ENCODE results near the gene F12.
"Not testable (repeated sequence)": the region's sequence is repeated elsewhere in the genome, so short reads cannot be mapped to it uniquely, and the experiment has no call there.

The F12 gene

DNA sequence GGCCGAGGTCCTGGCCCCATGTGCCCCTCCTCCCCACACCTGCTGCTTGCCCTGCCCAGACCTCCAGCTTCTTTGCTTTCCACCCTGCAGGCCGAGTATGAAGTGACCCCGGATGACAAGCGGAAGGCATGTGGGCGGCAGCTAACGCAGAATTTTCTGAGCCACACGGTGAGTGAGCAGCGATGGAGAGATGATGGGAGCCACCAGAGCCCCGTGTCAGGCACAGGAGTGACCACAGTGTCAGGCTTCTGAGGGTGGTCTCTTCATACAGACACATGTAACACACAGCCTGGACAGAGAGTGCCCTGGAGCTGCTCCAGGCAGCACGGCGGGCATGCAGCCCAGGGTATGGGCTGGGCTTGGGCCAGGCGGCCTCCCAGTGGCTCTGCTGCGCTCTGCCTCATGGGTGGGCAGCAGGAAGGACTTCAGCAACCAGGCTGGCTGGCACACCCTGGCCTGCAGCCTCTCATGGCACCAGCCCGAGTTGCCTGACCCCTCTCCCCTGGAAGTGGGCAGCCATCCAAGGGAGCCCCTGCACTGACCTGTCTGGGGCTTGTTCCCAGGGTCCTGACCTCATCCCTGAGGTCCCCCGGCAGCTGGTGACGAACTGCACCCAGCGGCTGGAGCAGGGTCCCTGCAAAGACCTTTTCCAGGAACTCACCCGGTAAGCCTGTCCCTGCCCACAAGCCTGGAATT, 22.9 kb upstream of the F12 start:
- DNase-seq (ENCODE audit: low spot score) = no peak

DNA sequence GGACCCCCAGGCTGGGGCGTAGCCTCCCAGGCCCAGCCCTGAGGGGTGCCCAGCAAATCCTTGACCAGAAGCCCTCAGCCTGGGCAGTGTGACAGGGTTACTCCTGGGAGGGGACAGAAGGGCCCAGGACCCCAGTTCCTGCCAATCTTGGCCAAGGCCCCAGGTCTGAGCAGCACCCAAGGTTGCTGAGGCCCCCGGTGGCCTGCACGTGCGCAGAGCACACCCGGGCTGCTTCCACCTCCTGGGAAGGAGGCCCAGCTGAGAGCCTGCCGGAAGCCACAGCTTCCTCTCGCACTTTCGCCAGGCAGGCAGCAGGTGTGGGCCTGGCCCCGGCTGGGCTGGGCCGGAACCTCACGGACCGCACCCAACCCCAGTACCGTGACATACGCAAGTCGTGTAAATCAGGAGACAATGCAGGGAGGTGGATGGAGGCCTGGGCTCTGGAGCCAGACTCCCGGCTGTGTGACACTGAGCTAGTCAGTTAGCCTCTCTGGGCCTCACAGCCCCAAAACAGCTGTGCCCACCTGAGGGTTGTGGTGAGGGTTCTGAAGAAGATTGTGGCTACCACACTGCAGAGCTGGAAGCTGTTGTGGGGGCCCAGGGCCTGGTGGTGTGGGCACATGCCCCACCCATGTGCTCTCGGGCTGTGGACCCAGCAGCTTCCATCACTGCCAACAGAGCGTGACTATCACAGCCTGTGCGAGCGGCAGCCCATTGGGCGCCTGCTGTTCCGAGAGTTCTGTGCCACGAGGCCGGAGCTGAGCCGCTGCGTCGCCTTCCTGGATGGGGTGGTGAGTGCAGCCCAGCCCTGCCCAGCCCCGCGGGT, 22.2 kb upstream of the F12 start:
- no peak for DNase-seq (ENCODE audit: low spot score)

DNA sequence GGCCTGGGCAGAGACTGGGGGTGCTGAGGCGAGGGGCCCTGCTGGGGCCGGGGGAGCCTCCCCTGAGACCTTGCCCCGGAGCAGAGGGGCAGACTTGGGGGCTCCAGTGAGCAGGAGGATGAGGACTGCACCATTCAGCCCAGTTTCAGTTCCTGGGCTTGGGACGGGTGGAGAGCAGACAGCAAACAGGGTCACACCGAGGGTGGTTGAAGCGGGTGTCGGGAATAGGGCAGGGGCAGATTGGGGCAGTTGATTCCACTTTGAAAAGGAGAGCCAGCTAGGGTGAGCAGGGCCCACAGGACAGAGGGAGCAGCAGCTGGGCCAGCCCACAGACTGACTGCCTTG, 21.6 kb upstream of the F12 start:
- no peak for DNase-seq (ENCODE audit: low spot score)

DNA sequence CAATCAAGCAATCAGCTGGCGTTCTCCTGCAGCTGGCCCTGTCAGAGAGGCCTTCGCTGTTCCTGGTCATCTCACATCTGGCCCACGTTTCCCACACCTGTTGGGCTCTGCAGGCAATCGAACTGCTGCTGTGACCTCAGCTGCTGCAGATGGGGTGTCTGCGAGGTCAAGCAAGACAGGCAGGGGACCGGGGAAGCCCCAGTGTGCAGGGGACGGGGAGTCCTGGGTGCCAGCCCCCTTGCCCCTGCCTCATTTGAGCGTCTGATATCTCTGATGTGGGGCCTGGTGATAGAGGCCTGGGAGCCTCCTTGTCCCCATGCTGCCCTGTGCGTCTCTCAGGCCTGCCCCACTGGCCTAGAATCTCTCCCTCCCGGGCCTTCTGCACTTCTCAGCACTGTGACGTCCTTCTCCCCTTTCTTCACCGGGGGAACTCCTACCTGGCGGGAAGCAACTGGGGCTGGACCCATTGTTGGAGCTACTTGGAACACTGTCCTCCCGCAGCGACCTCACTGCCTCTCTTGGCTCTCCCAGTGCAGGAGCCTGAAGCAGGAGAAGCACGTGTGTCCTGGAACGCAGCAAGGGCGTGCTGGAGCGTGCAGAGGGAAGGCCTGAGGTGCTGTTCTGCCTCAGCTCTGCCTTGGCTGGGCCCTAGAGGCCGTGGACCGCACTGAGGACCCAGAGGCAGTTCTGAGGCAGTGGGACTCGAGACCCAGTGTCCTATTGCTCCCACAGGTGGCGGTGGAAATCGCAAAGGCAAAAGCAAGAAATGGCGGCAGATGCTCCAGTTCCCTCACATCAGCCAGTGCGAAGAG, 21.0 kb upstream of the F12 start:
- no peak for DNase-seq (ENCODE audit: low spot score)

DNA sequence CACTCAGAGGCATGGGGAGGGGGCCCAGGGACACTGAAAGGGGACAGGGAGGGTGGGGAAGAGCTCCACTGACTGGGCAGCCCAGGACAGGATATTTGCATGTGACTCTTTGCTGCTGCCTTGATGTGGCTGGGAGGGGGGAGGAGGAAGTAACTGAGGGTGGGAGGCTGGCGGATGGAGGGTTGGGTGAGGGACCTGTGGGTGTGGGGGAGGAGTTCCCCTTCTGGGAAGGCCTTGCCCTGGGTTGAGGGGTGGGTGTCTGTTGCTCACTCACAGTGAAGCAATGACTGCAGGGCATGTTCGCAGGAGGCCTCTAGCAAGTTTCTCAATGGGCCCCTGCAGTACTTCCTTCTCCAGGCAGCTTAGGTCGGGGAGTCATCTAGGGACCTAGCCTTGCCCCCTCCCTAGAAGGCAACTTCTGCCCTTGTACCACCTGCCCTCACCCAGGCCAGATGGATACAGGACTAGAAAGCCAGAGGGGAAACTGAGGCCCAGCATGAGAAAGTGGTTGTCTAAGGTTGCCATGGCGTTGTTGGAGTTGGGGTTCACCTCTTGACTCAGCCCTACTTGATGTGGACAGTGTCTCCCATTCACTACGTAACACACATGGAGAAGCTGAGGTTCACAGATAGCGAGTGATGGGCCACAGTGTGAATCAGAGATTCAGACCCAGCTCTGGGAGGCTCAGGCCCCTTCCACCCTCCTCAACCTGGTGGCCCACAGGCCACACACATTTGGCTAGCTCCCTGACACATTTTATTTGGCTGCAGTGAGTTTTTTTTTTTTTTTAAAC, 20.1 kb upstream of the F12 start:
- DNase-seq (ENCODE audit: low spot score) = no peak

DNA sequence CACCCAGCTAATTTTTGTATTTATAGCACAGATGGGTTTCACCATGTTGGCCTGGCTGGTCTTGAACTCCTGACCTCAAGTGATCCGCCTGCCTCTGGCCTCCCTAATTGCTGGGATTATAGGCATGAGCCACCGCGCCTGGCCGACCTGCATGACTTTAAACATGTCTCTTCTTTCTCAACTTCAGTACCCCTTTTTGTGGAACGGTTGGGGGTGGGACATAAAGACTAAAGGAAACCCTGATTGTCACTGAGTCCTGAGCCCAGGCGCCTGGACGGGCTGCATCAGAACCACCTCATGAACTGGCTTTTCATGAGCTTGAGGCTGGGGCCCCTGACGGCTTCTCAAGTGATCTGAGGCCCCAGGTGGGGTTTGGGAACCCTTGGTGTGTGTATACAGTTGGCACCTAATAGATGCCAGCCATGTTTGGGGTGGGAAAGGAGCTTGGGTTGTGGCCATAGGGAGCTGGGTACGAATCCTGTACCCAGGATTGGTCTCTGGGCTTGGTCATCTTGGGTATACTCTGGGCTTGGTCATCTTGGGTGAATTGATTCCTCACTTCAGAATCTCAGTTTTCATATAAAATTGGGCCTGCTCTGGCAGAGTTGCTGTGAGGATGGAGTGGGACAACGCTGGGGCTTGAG, 19.3 kb upstream of the F12 start:
- no peak for DNase-seq (ENCODE audit: low spot score)

DNA sequence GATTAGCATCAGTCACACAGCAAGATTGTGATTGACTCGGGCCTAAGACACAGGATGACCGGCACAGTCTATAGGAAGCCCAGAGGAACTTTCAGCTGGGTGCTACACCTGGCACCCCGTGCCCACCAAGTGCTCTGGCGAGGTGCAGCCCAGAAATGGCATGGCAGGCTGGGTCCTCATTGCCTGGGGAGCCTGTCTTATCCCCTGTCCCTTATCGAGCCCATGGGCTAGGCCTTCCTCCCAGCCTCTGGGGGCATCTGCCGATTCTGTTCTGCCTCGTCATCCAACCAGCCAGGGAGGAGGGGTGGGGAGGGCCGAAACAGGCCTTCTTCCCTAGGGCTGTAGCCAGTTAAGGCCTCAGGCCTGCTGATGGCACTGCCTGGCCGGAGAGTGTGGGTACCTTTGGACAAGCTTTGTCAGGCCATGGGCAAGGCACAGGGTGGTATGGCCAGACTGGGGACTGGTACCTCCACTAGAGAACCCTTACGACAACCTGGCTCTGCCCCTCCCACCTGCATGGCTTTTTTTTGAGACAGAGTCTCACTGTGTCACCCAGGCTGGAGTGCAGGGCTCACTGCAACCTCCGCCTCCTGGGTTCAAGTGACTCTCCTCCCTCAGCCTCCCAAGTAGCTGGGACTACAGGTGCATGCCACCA, 18.7 kb upstream of the F12 start:
- no peak for DNase-seq (ENCODE audit: low spot score)

DNA sequence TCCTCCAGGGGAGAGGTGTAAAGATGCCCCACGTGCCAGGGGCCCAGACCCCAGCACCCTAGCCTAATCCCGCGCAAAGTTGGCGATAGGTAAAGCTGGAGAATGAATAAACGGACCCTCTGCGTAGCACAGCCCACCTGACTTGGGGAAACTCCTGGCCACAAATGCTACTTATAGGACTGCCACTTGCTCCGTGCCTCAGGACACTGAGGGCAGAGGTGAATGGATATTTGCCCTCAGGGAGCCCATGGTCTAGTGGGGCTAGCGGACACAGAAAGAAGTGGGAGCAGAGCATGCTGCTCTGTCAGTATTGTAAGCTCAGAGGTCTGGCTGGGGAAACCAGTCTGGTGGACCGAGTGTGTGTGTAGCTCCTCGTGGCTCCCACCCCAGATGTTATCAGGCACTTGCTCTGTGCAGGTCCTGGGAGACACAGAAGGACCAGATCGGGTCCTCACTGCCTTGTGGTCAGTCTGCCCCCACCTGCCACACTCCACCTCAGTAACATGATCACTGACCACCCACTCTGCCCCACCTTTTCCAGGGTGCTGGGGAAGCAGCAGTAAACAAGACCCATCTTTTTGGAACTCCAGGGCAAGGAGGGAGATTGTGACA, 18.0 kb upstream of the F12 start:
- DNase-seq (ENCODE audit: low spot score) = no peak

DNA sequence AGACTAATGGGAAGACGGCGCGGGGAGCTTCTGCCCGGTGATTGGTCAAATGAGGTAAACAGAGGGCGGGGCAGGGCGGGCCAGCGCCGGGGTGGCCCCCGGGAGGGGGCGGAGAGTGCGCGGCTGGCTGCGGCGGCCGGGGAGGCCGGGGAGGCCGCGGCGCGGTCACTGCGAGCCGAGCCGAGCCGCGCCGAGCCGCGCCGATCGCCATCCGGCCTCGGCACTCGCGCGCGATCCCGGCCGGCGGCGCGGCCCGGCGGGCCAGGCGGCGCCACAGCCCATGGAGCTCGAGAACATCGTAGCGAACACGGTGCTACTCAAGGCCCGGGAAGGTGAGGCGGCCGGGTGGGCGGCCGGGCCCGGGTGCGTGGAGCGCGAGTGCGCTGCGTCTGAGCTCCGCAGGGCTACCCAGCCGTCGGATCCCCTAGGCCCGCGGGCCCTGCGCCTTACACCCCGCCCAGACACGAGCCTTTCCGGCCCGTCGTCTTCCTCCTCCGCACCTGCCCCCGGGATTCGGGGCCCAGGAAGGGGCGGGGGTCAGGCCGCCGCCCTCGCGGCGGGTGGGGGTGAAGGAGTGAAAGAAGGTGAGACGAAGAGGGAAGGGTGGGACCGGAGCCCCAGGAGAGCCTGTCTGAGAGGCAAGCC, 17.3 kb upstream of the F12 start, which contains the start of gene GRK6:
Gene GRK6, plus strand, starts transcription at position 111 of the 645 bp plus-strand sequence. Its CDS starts 170 bp downstream, at position 281.
- no peak for DNase-seq (ENCODE audit: low spot score)

DNA sequence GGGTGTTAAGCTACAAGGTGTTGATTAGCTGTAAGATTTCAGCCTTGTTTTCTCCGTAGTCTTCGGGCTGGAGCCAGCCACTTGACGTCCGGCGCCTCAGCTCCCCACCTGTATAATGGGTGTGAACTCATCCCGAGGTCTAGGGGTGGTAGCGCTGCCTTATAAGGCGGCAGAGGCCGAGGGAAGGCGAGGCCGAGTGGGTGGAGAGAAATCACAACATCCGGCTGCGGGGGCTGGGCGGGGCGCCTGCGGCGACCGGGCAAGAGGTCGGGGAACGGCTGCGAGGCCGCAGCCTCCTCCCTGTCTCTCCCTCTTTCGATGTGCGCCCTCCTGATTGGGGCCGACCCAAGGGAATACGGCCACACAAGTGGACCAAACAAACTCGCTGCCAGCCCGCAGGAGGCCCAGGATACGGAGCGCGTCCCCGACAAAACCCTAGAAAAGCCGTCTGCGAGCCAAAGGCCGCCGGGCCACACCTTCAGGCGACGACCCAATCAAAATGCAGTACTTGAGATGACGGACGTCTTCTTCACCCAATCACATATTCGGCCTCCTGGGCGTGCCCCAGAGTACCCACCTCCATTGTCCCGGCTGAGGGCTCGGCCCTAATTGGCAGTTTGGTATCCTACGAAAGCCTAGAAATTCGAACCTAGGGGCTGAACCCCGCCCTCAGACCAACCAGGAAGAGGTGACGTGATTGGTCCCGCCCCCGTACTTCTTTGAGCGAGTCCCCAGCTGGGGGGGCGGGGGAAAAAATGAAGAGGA, 16.6 kb upstream of the F12 start:
- peak; percentile 99 for DNase-seq (ENCODE audit: low spot score)

DNA sequence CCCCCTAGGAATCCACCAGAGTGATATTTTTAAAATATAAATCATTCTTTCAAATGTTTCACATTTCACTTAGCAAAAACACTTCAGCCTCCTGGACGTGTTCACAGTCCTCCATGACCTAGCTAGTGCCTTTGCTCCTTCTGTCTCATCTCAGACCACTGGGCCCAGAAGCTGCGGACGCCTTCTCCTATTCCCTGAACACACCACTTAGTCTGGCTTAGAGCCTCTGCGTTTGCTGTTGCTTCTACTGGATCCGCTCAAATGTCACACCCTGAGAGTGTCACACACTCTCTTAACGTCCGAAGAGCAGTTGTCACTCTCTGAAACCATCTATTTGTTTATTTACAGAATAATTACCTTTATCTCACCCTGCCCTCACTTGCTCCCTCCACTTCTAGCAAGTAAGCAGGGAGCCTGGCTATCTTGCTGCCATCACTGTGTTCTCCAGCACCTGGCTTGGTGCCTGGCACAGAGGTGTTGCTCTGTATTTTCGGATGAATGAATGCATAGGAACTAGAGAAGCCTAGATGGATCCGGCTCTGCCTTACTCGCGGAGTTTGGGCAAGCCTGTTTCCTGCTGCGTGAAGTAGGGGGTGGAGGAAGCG, 15.9 kb upstream of the F12 start:
- no peak for DNase-seq (ENCODE audit: low spot score)

DNA sequence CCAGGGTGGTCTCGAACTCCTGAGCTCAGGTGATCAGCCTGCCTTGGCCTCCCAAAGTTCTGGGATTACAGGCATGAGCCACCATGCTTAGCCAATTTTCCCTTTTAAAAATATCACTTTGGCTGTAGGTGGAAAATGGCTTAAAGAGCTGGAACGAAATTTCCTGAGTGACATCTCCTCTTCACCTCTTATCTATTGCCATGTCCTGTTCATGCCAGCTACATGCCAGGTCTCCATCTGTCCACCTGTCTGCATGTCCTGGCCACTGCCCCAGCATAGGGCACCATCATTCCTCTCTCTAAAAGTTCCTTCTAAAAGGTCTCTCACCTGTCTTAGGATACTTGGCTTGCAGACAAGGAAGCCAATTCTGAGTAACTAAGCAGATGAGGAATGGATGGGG, 14.3 kb upstream of the F12 start:
- no peak for DNase-seq (ENCODE audit: low spot score)

DNA sequence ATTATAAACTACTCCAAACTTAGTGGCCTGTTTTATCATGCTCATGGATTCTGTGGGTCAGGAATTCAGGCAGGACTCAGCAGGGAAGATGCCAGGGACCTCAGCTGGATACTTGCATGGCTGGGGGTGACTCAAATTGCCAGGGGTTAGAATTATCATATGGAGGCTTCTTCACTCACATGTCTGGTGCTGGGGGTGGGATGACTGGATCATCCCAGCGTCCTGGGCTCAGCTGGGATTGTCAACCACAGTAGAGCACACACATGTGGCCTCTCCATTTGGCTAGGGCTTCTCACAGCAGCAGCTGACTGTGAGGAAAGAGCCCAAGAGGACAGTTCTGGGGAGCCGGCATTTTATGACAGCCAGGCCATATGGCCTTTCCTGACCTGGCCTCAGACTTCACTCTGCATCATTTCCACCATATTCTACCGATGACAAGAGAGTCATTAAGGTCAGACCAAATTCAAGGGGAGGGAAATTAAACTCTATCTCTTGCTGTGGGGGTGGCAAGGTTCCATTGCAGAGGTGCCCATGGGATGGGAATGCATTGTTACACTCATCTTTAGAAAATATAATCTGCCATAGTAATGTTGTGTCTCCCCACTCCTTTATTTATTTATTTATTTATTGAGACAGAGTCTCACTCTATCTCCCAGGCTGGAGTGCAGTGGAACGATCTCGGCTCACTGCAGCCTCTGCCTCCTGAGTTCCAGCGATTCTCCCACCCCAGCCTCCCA, 11.9 kb upstream of the F12 start:
- DNase-seq (ENCODE audit: low spot score) = no peak

DNA sequence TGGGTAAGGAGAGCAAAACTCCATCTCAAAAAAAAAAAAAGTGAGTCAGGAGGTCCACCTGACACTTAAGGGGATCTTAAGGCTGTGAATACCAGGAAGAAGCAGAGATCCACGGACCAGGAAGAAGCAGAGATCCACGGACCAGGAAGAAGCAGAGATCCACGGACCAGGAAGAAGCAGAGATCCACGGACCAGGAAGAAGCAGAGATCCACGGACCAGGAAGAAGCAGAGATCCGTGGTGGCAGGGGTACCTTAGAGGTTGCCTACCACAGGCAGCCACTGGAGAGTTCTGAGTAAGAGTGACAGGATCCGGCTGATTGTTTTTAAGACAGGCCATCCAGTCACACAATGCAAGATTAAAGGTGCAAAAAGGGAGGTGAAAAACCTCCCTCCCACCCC, 11.1 kb upstream of the F12 start:
- not testable (repeated sequence) for DNase-seq (ENCODE audit: low spot score)

DNA sequence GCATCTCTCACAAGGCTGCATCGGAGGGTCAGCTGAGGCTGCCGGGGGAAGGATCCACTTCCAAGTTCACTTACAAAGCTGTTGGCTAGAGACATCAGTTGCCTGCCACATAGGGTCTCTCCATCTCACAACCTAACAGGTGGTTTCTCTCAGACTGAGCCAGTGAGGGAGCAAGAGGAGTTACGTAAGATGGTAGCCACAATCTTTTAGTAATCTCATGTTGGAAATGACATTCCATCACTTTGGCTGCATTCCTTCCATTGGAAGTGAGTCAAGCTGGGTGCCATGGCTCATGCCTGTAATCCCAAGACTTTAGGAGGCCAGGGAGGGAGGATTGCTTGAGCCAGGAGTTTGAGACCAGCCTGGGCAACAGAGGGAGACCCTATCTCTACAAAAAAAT, 9.7 kb upstream of the F12 start:
- DNase-seq (ENCODE audit: low spot score) = peak; percentile 55

DNA sequence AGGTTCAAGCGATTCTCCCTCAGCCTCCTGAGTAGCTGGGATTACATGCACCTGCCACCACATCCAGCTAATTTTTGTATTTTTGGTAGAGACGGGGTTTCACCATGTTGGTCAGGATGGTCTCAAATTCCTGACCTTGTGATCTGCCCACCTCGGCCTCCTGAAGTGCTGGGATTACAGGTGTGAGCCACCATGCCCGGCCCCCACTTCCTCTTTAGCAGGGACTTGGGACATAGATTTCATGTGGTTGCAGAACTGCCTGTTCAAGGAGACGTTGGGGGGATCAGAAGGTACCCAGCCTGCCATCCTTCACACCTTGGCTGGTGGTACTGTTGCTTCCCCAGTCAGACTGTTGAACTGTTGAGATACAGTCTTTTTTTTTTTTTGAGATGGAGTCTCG, 7.7 kb upstream of the F12 start:
- DNase-seq (ENCODE audit: low spot score) = not testable (repeated sequence)

DNA sequence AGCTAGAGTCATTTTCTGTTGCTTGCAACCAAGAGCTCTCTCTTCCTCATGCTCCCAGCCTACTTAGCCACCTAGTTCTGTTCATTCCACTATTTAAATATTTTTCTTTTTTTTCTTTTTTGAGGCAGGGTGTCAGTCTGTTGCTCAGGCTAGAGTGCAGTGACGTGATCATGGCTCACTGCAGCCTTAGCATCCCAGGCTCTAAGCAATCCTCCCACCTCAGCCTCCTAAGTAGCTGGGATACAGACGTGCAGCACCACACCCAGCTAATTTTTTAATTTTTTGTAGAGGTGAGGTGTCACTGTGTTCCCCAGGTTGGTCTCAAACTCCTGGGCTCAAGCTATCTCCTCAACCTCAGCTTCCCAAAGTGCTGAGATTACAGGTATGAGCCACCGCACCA, 5.1 kb upstream of the F12 start:
- DNase-seq (ENCODE audit: low spot score) = no peak

DNA sequence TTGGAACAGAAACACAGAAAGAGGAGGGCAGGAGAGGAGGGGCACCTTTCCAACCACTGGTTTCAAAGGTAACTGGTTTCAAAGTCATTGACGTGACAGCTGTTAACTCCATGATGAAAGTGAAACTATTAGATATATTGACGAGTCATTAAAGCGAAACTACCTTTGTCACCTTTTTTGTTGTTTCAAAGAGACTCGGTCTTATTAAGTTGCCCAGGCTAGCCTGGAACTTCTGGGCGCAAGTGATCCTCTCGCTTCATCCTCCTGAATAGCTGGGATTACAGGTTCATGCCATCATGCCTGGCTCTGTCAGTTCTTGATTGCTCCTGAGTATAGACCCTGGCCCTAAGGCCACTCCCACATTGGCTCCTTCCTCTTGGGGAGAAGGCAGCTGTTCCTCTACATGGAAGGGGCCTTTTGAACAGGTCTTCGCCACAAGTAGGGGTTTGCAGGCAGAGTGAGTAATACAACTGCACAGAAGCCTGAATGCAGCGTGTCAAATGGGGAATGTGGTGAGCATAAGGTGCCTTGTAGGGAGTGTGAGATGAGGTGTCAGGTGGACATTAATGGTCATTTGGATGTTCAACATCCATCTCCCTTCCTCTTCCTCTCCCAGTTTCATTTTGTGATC, 3.4 kb upstream of the F12 start:
- DNase-seq (ENCODE audit: low spot score) = no peak

All from AG08396 (cell line).